ENCODE data around the gene ARHGAP23.

The ARHGAP23 gene

GRCh38 chr17:38532451-38532850, 104.2 kb downstream of the ARHGAP23 start:
- H3K9ac ChIP-seq (ENCODE audit: low read length in 5 of 5): no peak overlapping the region
- no peak overlapping the region for H3K27ac ChIP-seq (ENCODE audit: low read depth, low read length)
- peaks cover 28 to 52% (median 33%) of the 10 kb centered on the region in 5 donors for H3K27me3 ChIP-seq (ENCODE audit: control insufficient read depth in 5 of 5, insufficient read depth in 4 of 5, low read length in 5 of 5)
- no peaks in the 10 kb centered on the region for H3K9me3 ChIP-seq (ENCODE audit: control insufficient read depth in 5 of 5, low read length in 5 of 5)
- no peaks in the 10 kb centered on the region for H3K4me1 ChIP-seq (ENCODE audit: control insufficient read depth in 5 of 5, insufficient read depth in 5 of 5, low read length in 5 of 5)
- no peaks in the 10 kb centered on the region for H3K36me3 ChIP-seq (ENCODE audit: control insufficient read depth in 5 of 5, insufficient read depth in 5 of 5, low read length in 5 of 5)
- H3K4me3 ChIP-seq (ENCODE audit: low read depth in 1 of 5, low read length in 5 of 5): no peak overlapping the region

GRCh38 chr17:38533241-38533640, 105.0 kb downstream of the ARHGAP23 start:
- peaks cover 28 to 48% (median 29%) of the 10 kb centered on the region in 5 donors for H3K27me3 ChIP-seq (ENCODE audit: control insufficient read depth in 5 of 5, insufficient read depth in 4 of 5, low read length in 5 of 5)

GRCh38 chr17:38533866-38534497, 105.7 kb downstream of the ARHGAP23 start:
- Histone ChIP-seq H3K9ac (ENCODE audit: low read length in 5 of 5) (no peak overlapping the region), H3K27ac (ENCODE audit: low read depth, low read length) (no peak overlapping the region), H3K36me3 (ENCODE audit: control insufficient read depth in 5 of 5, insufficient read depth in 5 of 5, low read length in 5 of 5) (no peaks in the 10 kb centered on the region), H3K4me3 (ENCODE audit: low read depth in 1 of 5, low read length in 5 of 5) (no peak overlapping the region), H3K27me3 (ENCODE audit: control insufficient read depth in 5 of 5, insufficient read depth in 4 of 5, low read length in 5 of 5) (peaks cover 24 to 45% (median 28%) of the 10 kb centered on the region in 5 donors), H3K4me1 (ENCODE audit: control insufficient read depth in 5 of 5, insufficient read depth in 5 of 5, low read length in 5 of 5) (no peaks in the 10 kb centered on the region), H3K9me3 (ENCODE audit: control insufficient read depth in 5 of 5, low read length in 5 of 5) (no peaks in the 10 kb centered on the region)

More at GRCh38 chr17:38533241-38533640, 105.0 kb downstream of the ARHGAP23 start:
- Histone ChIP-seq H3K9me3 (ENCODE audit: control insufficient read depth in 5 of 5, low read length in 5 of 5) (no peaks in the 10 kb centered on the region), H3K4me1 (ENCODE audit: control insufficient read depth in 5 of 5, insufficient read depth in 5 of 5, low read length in 5 of 5) (no peaks in the 10 kb centered on the region), H3K9ac (ENCODE audit: low read length in 5 of 5) (no peak overlapping the region), H3K4me3 (ENCODE audit: low read depth in 1 of 5, low read length in 5 of 5) (no peak overlapping the region), H3K36me3 (ENCODE audit: control insufficient read depth in 5 of 5, insufficient read depth in 5 of 5, low read length in 5 of 5) (no peaks in the 10 kb centered on the region), H3K27ac (ENCODE audit: low read depth, low read length) (no peak overlapping the region)

- Histone ChIP-seq H3K4me3 (ENCODE audit: low read depth in 1 of 5, low read length in 5 of 5) (no peak overlapping the region), H3K36me3 (ENCODE audit: control insufficient read depth in 5 of 5, insufficient read depth in 5 of 5, low read length in 5 of 5) (no peaks in the 10 kb centered on the region), H3K4me1 (ENCODE audit: control insufficient read depth in 5 of 5, insufficient read depth in 5 of 5, low read length in 5 of 5) (no peaks in the 10 kb centered on the region), H3K9me3 (ENCODE audit: control insufficient read depth in 5 of 5, low read length in 5 of 5) (no peaks in the 10 kb centered on the region), H3K27ac (ENCODE audit: low read depth, low read length) (no peak overlapping the region), H3K9ac (ENCODE audit: low read length in 5 of 5) (no peak overlapping the region), H3K27me3 (ENCODE audit: control insufficient read depth in 5 of 5, insufficient read depth in 4 of 5, low read length in 5 of 5) (peaks cover 25 to 45% (median 28%) of the 10 kb centered on the region in 5 donors)
Observed at GRCh38 chr17:38534498-38534885, 106.2 kb downstream of the ARHGAP23 start.

GRCh38 chr17:38535886-38536285, 107.6 kb downstream of the ARHGAP23 start:
- Histone ChIP-seq H3K27me3 (ENCODE audit: control insufficient read depth in 5 of 5, insufficient read depth in 4 of 5, low read length in 5 of 5) (peaks cover 19 to 37% (median 26%) of the 10 kb centered on the region in 5 donors), H3K36me3 (ENCODE audit: control insufficient read depth in 5 of 5, insufficient read depth in 5 of 5, low read length in 5 of 5) (no peaks in the 10 kb centered on the region), H3K4me1 (ENCODE audit: control insufficient read depth in 5 of 5, insufficient read depth in 5 of 5, low read length in 5 of 5) (no peaks in the 10 kb centered on the region), H3K9ac (ENCODE audit: low read length in 5 of 5) (no peak overlapping the region), H3K9me3 (ENCODE audit: control insufficient read depth in 5 of 5, low read length in 5 of 5) (no peaks in the 10 kb centered on the region), H3K27ac (ENCODE audit: low read depth, low read length) (no peak overlapping the region), H3K4me3 (ENCODE audit: low read depth in 1 of 5, low read length in 5 of 5) (no peak overlapping the region)

- H3K27me3 ChIP-seq (ENCODE audit: control insufficient read depth in 5 of 5, insufficient read depth in 4 of 5, low read length in 5 of 5): peaks cover 19 to 34% (median 26%) of the 10 kb centered on the region in 5 donors
- no peaks in the 10 kb centered on the region for H3K36me3 ChIP-seq (ENCODE audit: control insufficient read depth in 5 of 5, insufficient read depth in 5 of 5, low read length in 5 of 5)
- H3K9ac ChIP-seq (ENCODE audit: low read length in 5 of 5): no peak overlapping the region
- no peaks in the 10 kb centered on the region for H3K4me1 ChIP-seq (ENCODE audit: control insufficient read depth in 5 of 5, insufficient read depth in 5 of 5, low read length in 5 of 5)
- no peak overlapping the region for H3K4me3 ChIP-seq (ENCODE audit: low read depth in 1 of 5, low read length in 5 of 5)
- no peaks in the 10 kb centered on the region for H3K9me3 ChIP-seq (ENCODE audit: control insufficient read depth in 5 of 5, low read length in 5 of 5)
- no peak overlapping the region for H3K27ac ChIP-seq (ENCODE audit: low read depth, low read length)
Observed at GRCh38 chr17:38536661-38537060, 108.4 kb downstream of the ARHGAP23 start.

GRCh38 chr17:38538906-38539305, 110.6 kb downstream of the ARHGAP23 start:
- Histone ChIP-seq H3K4me3 (ENCODE audit: low read depth in 1 of 5, low read length in 5 of 5) (no peak overlapping the region), H3K9me3 (ENCODE audit: control insufficient read depth in 5 of 5, low read length in 5 of 5) (no peaks in the 10 kb centered on the region), H3K27ac (ENCODE audit: low read depth, low read length) (no peak overlapping the region), H3K36me3 (ENCODE audit: control insufficient read depth in 5 of 5, insufficient read depth in 5 of 5, low read length in 5 of 5) (no peaks in the 10 kb centered on the region), H3K27me3 (ENCODE audit: control insufficient read depth in 5 of 5, insufficient read depth in 4 of 5, low read length in 5 of 5) (peaks cover 9 to 24% (median 16%) of the 10 kb centered on the region in 5 donors), H3K4me1 (ENCODE audit: control insufficient read depth in 5 of 5, insufficient read depth in 5 of 5, low read length in 5 of 5) (peaks cover 0 to 11% (median 0%) of the 10 kb centered on the region in 5 donors), H3K9ac (ENCODE audit: low read length in 5 of 5) (no peak overlapping the region)

- Histone ChIP-seq H3K4me3 (ENCODE audit: low read depth in 1 of 5, low read length in 5 of 5) (no peak overlapping the region), H3K27ac (ENCODE audit: low read depth, low read length) (no peak overlapping the region), H3K9me3 (ENCODE audit: control insufficient read depth in 5 of 5, low read length in 5 of 5) (no peaks in the 10 kb centered on the region), H3K36me3 (ENCODE audit: control insufficient read depth in 5 of 5, insufficient read depth in 5 of 5, low read length in 5 of 5) (no peaks in the 10 kb centered on the region), H3K27me3 (ENCODE audit: control insufficient read depth in 5 of 5, insufficient read depth in 4 of 5, low read length in 5 of 5) (peaks cover 7 to 19% (median 13%) of the 10 kb centered on the region in 5 donors), H3K4me1 (ENCODE audit: control insufficient read depth in 5 of 5, insufficient read depth in 5 of 5, low read length in 5 of 5) (peaks cover 0 to 16% (median 0%) of the 10 kb centered on the region in 5 donors), H3K9ac (ENCODE audit: low read length in 5 of 5) (no peak overlapping the region)
Observed at GRCh38 chr17:38539386-38539785, 111.1 kb downstream of the ARHGAP23 start.

GRCh38 chr17:38540514-38541045, 112.3 kb downstream of the ARHGAP23 start:
- Histone ChIP-seq H3K27ac (ENCODE audit: low read depth, low read length) (no peak overlapping the region), H3K9me3 (ENCODE audit: control insufficient read depth in 5 of 5, low read length in 5 of 5) (no peaks in the 10 kb centered on the region), H3K27me3 (ENCODE audit: control insufficient read depth in 5 of 5, insufficient read depth in 4 of 5, low read length in 5 of 5) (peaks cover 4 to 14% (median 10%) of the 10 kb centered on the region in 5 donors), H3K36me3 (ENCODE audit: control insufficient read depth in 5 of 5, insufficient read depth in 5 of 5, low read length in 5 of 5) (no peaks in the 10 kb centered on the region), H3K4me1 (ENCODE audit: control insufficient read depth in 5 of 5, insufficient read depth in 5 of 5, low read length in 5 of 5) (peaks cover 0 to 18% (median 0%) of the 10 kb centered on the region in 5 donors), H3K4me3 (ENCODE audit: low read depth in 1 of 5, low read length in 5 of 5) (no peak overlapping the region), H3K9ac (ENCODE audit: low read length in 5 of 5) (no peak overlapping the region)

GRCh38 chr17:38541281-38541680, 113.0 kb downstream of the ARHGAP23 start:
- no peaks in the 10 kb centered on the region for H3K9me3 ChIP-seq (ENCODE audit: control insufficient read depth in 5 of 5, low read length in 5 of 5)
- peaks cover 1 to 7% (median 3%) of the 10 kb centered on the region in 5 donors for H3K27me3 ChIP-seq (ENCODE audit: control insufficient read depth in 5 of 5, insufficient read depth in 4 of 5, low read length in 5 of 5)
- H3K36me3 ChIP-seq (ENCODE audit: control insufficient read depth in 5 of 5, insufficient read depth in 5 of 5, low read length in 5 of 5): no peaks in the 10 kb centered on the region
- no peak overlapping the region for H3K4me3 ChIP-seq (ENCODE audit: low read depth in 1 of 5, low read length in 5 of 5)
- H3K9ac ChIP-seq (ENCODE audit: low read length in 5 of 5): no peak overlapping the region
- H3K4me1 ChIP-seq (ENCODE audit: control insufficient read depth in 5 of 5, insufficient read depth in 5 of 5, low read length in 5 of 5): peaks cover 0 to 18% (median 0%) of the 10 kb centered on the region in 5 donors
- H3K27ac ChIP-seq (ENCODE audit: low read depth, low read length): no peak overlapping the region

Measured in subcutaneous abdominal adipose tissue (tissue), 5 donors.